ENCODE measurements around the gene IHH.

- TF ChIP-seq, protein P1, sequence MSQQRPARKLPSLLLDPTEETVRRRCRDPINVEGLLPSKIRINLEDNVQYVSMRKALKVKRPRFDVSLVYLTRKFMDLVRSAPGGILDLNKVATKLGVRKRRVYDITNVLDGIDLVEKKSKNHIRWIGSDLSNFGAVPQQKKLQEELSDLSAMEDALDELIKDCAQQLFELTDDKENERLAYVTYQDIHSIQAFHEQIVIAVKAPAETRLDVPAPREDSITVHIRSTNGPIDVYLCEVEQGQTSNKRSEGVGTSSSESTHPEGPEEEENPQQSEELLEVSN (IDR thresholded peaks at IDR 0.05; ENCODE audit: borderline replicate concordance in 1 of 2, extremely low read depth in 1 of 2, insufficient read depth in 1 of 2, insufficient read length in 1 of 2, low read depth in 1 of 2, low read length in 1 of 2, poor library complexity in 1 of 2, severe bottlenecking in 1 of 2) = no peak
- TF ChIP-seq CTCF (IDR thresholded peaks at IDR 0.05 in 2 of 3, conservative IDR thresholded peaks at IDR 0.05 in 1 of 3; ENCODE audit: insufficient read depth in 2 of 3, low read depth in 1 of 3, low read length in 3 of 3) (no peak), POLR2AphosphoS5 (IDR thresholded peaks at IDR 0.05; ENCODE audit: control insufficient read depth, insufficient read depth, low read depth, low read length) (no peak), EZH2 (IDR thresholded peaks at IDR 0.05; ENCODE audit: borderline replicate concordance, low read depth, low read length) (no peak), ZBTB8A (IDR thresholded peaks at IDR 0.05; ENCODE audit: partially characterized antibody) (no peak), MBD1 (CRISPR knock-in tag; IDR thresholded peaks at IDR 0.05) (no peak), PREB (CRISPR knock-in tag; IDR thresholded peaks at IDR 0.05) (no peak), EWSR1 (IDR thresholded peaks at IDR 0.05; ENCODE audit: borderline replicate concordance, low read depth, partially characterized antibody) (no peak)
These were observed 38.6 kb upstream of the IHH start for GRCh38 chr2:219099329-219099728.
